Activated naive CD4-positive, alpha-beta T cell treated with anti-CD3 and anti-CD28 coated beads for 36 hours (primary cell): ENCODE results near the gene BTN3A1. TPM values are rescaled to one million over a fixed set of nuclear protein-coding genes. Genes with fewer than 3 reads are reported as not detected.
"Not testable (repeated sequence)": the region's sequence is repeated elsewhere in the genome, so short reads cannot be mapped to it uniquely, and the experiment has no call there.

Experiments
- CTCF ChIA-PET: fragments of 350-600 bp; sonication (Branson Sonifier 250); formaldehyde crosslinking; loops from one replicate; lab custom pipeline; 2021; ENCODE audit warnings: antibody characterized with exemption; lab: Charles Lee
- DNase-seq: peaks from one replicate; pipeline ENCODE4 v3.0.0-alpha.2; 2020
- H3K27ac Mint-ChIP-seq: one replicate; pipeline ENCODE4 v1.8.0; 2021; ENCODE audit warnings: mild to moderate bottlenecking, mixed read lengths
- H3K27me3 Mint-ChIP-seq: one replicate; pipeline ENCODE4 v1.8.0; 2021; ENCODE audit warnings: low read depth, mixed read lengths
- H3K36me3 Mint-ChIP-seq: one replicate; pipeline ENCODE4 v1.8.0; 2021; ENCODE audit warnings: low read depth, mixed read lengths
- H3K4me1 Mint-ChIP-seq: one replicate; pipeline ENCODE4 v1.8.0; 2021; ENCODE audit warnings: low read depth, mixed read lengths
- H3K4me3 Mint-ChIP-seq: one replicate; pipeline ENCODE4 v1.8.0; 2021; ENCODE audit warnings: mild to moderate bottlenecking, moderate library complexity, mixed read lengths
- H3K9me3 Mint-ChIP-seq: one replicate; pipeline ENCODE4 v1.8.0; 2021; ENCODE audit warnings: mixed read lengths
- intact Hi-C: fragments of 100-400 bp; cut with micrococcal nuclease; formaldehyde crosslinking; loops from one replicate; pipeline ENCODE4 v1.15.1; 2023
- total RNA-seq, 2 experiments: library from RNA; stranded (reverse); gene quantifications; one replicate each; pipeline ENCODE4 v1.2.3, GENCODE V29; 2021

The BTN3A1 gene
- 10 to 100 TPM; 37.6 to 40.0 TPM for total RNA-seq

GRCh38 chr6:26401987-26402658 lies at the start of gene BTN3A1:
Gene BTN3A1, plus strand, starts transcription at chr6:26402275. Its CDS starts 3,289 bp downstream, at chr6:26405564.
- H3K4me3 Mint-ChIP-seq, result peak within 1 kb of the TSS; percentile 92
- intact Hi-C loops, result loop anchor here (1.0 to 5.0 kb wide), 6 partner anchors 18 to 73 kb away; partner anchors contain the start of genes BTN2A1, BTN2A2, BTN3A2 and BTN3A3
- H3K4me1 Mint-ChIP-seq, result peaks cover 47% of the 10 kb centered on the region
- H3K27me3 Mint-ChIP-seq, result no peaks in the 10 kb centered on the region
- peaks cover 11% of the 10 kb centered on the region for H3K36me3 Mint-ChIP-seq
- peak; percentile 71 for DNase-seq
- H3K27ac Mint-ChIP-seq, result peak within 1 kb of the TSS; percentile 97
- CTCF ChIA-PET, result no interaction called here
- H3K9me3 Mint-ChIP-seq, result no peaks in the 10 kb centered on the region

- no peak for DNase-seq
- Mint-ChIP-seq H3K9me3 (no peaks in the 10 kb centered on the region), H3K36me3 (no peaks in the 10 kb centered on the region), H3K27ac (no peak overlapping the region), H3K27me3 (no peaks in the 10 kb centered on the region), H3K4me1 (no peaks in the 10 kb centered on the region), H3K4me3 (no peak overlapping the region)
- intact Hi-C loops, result no loop called here
- CTCF ChIA-PET, result no interaction called here
Observed at GRCh38 chr6:26352315-26352714, 49.8 kb upstream of the BTN3A1 start.

GRCh38 chr6:26354162-26354561 lies 47.9 kb upstream of the BTN3A1 start:
- Mint-ChIP-seq H3K27ac (no peak overlapping the region), H3K36me3 (no peaks in the 10 kb centered on the region), H3K4me3 (no peak overlapping the region), H3K27me3 (no peaks in the 10 kb centered on the region), H3K4me1 (peaks cover 3% of the 10 kb centered on the region), H3K9me3 (no peaks in the 10 kb centered on the region)
- intact Hi-C loops, result no loop called here
- CTCF ChIA-PET, result interaction anchor here (0.8 to 1.4 kb wide), 2 partner anchors 10 to 13 kb away, joined by 3 read pairs; no protein-coding TSS in a partner anchor
- DNase-seq, result no peak

DNA sequence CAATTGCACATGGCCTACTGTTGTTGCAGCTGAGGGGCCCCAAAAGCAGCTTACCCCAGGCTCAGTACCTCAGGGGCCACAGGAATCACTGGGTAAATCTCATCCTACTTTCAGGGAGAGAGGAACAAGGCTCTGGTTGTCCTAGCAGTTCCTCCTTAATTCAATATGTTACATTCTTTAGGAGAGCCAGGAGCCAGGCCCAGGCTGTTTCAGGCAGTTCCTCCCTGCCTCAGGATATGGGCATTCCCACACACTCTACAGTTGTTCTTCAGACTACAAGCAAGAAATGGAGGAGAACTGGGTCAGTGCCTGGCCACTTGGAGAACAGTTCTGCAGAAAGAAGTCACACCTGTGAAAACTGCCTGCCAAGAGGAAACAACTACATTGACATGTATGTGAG lies 46.7 kb upstream of the BTN3A1 start:
- intact Hi-C loops, result no loop called here
- no peak for DNase-seq
- H3K36me3 Mint-ChIP-seq, result no peaks in the 10 kb centered on the region
- H3K9me3 Mint-ChIP-seq, result no peaks in the 10 kb centered on the region
- no peak overlapping the region for H3K27ac Mint-ChIP-seq
- H3K4me1 Mint-ChIP-seq, result peaks cover 3% of the 10 kb centered on the region
- CTCF ChIA-PET, result interaction anchor here (1.2 kb wide), 1 partner anchor 14 kb away, joined by 3 read pairs; no protein-coding TSS in a partner anchor
- no peak overlapping the region for H3K4me3 Mint-ChIP-seq
- no peaks in the 10 kb centered on the region for H3K27me3 Mint-ChIP-seq

DNA sequence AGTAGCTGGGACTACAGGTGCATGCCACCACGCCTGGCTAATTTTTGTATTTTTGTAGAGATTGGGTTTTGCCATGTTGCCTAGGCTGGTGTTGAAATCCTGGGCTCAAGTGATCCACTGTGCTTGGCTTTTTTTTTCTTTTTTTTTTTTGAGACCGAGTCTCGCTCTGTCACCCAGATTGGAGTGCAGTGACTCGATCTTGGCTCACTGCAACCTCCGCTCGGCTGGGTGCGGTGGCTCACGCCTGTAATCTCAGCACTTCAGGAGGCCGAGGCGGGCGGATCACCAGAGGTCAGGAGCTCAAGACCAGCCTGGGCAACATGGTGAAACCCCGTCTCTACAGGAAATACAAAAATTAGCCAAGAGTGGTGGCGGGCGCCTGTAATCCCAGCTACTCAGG lies 44.5 kb upstream of the BTN3A1 start:
- H3K4me1 Mint-ChIP-seq, result peaks cover 22% of the 10 kb centered on the region
- H3K36me3 Mint-ChIP-seq, intact Hi-C loops, CTCF ChIA-PET, H3K27ac Mint-ChIP-seq, H3K4me3 Mint-ChIP-seq, H3K9me3 Mint-ChIP-seq, DNase-seq, H3K27me3 Mint-ChIP-seq: not testable (repeated sequence)

- DNase-seq, result no peak
- CTCF ChIA-PET, result no interaction called here
Observed at GRCh38 chr6:26358511-26358981, 43.5 kb upstream of the BTN3A1 start.

GRCh38 chr6:26359765-26360164 lies 42.3 kb upstream of the BTN3A1 start:
- CTCF ChIA-PET, result no interaction called here
- H3K4me1 Mint-ChIP-seq, result peaks cover 34% of the 10 kb centered on the region
- H3K9me3 Mint-ChIP-seq, result no peaks in the 10 kb centered on the region
- no peak overlapping the region for H3K27ac Mint-ChIP-seq
- no peaks in the 10 kb centered on the region for H3K36me3 Mint-ChIP-seq
- H3K4me3 Mint-ChIP-seq, result no peak overlapping the region
- no peak for DNase-seq
- intact Hi-C loops, result loop anchor here (2.0 kb wide), 1 partner anchor 29 kb away; no protein-coding TSS in a partner anchor
- no peaks in the 10 kb centered on the region for H3K27me3 Mint-ChIP-seq

More at GRCh38 chr6:26358511-26358981, 43.5 kb upstream of the BTN3A1 start:
- no peak overlapping the region for H3K27ac Mint-ChIP-seq
- H3K4me3 Mint-ChIP-seq, result no peak overlapping the region
- peaks cover 29% of the 10 kb centered on the region for H3K4me1 Mint-ChIP-seq
- intact Hi-C loops, result no loop called here
- H3K36me3 Mint-ChIP-seq, result no peaks in the 10 kb centered on the region
- H3K9me3 Mint-ChIP-seq, result no peaks in the 10 kb centered on the region
- H3K27me3 Mint-ChIP-seq, result no peaks in the 10 kb centered on the region

GRCh38 chr6:26360451-26361416 lies 41.3 kb upstream of the BTN3A1 start:
- peak overlapping the region; percentile 63 for H3K27ac Mint-ChIP-seq
- DNase-seq, result peak; percentile 53
- CTCF ChIA-PET, result no interaction called here
- peak overlapping the region; percentile 45 for H3K4me3 Mint-ChIP-seq
- H3K9me3 Mint-ChIP-seq, result no peaks in the 10 kb centered on the region
- peaks cover 34% of the 10 kb centered on the region for H3K4me1 Mint-ChIP-seq
- no peaks in the 10 kb centered on the region for H3K36me3 Mint-ChIP-seq
- intact Hi-C loops, result loop anchor here (2.0 kb wide), 1 partner anchor 30 kb away; no protein-coding TSS in a partner anchor
- no peaks in the 10 kb centered on the region for H3K27me3 Mint-ChIP-seq

GRCh38 chr6:26361544-26361943 lies 40.5 kb upstream of the BTN3A1 start:
- intact Hi-C loops, result loop anchor here (2.0 kb wide), 1 partner anchor 31 kb away; no protein-coding TSS in a partner anchor
- H3K27ac Mint-ChIP-seq, result peak overlapping the region; percentile 63
- CTCF ChIA-PET, result no interaction called here
- H3K4me1 Mint-ChIP-seq, result peaks cover 35% of the 10 kb centered on the region
- no peak overlapping the region for H3K4me3 Mint-ChIP-seq
- no peaks in the 10 kb centered on the region for H3K9me3 Mint-ChIP-seq
- H3K27me3 Mint-ChIP-seq, result no peaks in the 10 kb centered on the region
- H3K36me3 Mint-ChIP-seq, result no peaks in the 10 kb centered on the region
- no peak for DNase-seq

GRCh38 chr6:26362093-26362835 lies 39.8 kb upstream of the BTN3A1 start:
- DNase-seq, result no peak
- H3K4me3 Mint-ChIP-seq, result no peak overlapping the region
- no peak overlapping the region for H3K27ac Mint-ChIP-seq

GRCh38 chr6:26362836-26363220 lies 39.2 kb upstream of the BTN3A1 start:
- Mint-ChIP-seq H3K4me1 (peaks cover 45% of the 10 kb centered on the region), H3K4me3 (no peak overlapping the region), H3K36me3 (peaks cover 2% of the 10 kb centered on the region), H3K27me3 (no peaks in the 10 kb centered on the region), H3K27ac (no peak overlapping the region), H3K9me3 (no peaks in the 10 kb centered on the region)
- CTCF ChIA-PET, result interaction anchor here (0.7 to 1.1 kb wide), 3 partner anchors 21 to 209 kb away, joined by 3 to 4 read pairs (median 4); no protein-coding TSS in a partner anchor
- intact Hi-C loops, result no loop called here
- no peak for DNase-seq

More at GRCh38 chr6:26362093-26362835, 39.8 kb upstream of the BTN3A1 start:
- intact Hi-C loops, result no loop called here
- Mint-ChIP-seq H3K4me1 (peaks cover 41% of the 10 kb centered on the region), H3K27me3 (no peaks in the 10 kb centered on the region), H3K36me3 (peaks cover under 1% of the 10 kb centered on the region), H3K9me3 (no peaks in the 10 kb centered on the region)
- CTCF ChIA-PET, result interaction anchor here (0.7 to 1.1 kb wide), 4 partner anchors 13 to 209 kb away, joined by 3 to 4 read pairs (median 4); no protein-coding TSS in a partner anchor
